ENCODE data around the gene HOXD13.

HOXD13 gene

GRCh38 chr2:176095421-176095820 lies 2.9 kb downstream of the HOXD13 start:
- no peak for DNase-seq

DNA sequence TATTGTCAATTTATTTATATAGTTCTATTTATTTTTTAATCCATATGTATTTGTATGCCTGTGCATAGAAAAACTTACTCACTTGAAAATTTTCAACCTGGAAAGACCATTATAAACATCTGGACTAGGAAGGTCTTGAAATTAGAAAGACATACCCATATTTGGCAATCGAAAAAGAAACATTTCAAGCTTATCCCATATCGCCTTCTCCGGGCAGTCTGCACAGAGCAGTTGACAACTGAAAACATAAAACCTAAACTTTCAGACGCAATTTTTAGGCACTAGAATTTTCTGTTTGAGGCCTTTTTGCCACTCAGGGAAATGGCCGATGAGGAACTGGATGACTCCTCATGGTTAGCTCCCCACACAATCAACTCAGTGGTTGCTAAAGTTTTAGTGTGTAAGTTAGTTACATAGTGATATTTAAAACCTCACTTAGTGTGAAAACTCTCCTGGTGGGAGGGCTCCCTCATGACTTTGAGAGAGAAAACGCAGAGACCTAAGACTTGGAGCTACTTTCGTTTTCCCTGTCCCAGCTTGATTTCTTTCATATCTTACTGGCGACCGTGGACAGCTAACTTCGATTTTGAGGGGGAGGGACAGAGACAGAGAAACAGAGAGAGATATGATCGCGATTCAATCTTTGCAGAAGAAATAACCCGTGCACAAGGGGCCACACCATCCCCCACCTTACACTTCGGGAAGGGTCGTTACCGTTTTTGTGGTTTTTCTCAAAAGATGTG lies 3.9 kb downstream of the HOXD13 start:
- no peak for DNase-seq

DNA sequence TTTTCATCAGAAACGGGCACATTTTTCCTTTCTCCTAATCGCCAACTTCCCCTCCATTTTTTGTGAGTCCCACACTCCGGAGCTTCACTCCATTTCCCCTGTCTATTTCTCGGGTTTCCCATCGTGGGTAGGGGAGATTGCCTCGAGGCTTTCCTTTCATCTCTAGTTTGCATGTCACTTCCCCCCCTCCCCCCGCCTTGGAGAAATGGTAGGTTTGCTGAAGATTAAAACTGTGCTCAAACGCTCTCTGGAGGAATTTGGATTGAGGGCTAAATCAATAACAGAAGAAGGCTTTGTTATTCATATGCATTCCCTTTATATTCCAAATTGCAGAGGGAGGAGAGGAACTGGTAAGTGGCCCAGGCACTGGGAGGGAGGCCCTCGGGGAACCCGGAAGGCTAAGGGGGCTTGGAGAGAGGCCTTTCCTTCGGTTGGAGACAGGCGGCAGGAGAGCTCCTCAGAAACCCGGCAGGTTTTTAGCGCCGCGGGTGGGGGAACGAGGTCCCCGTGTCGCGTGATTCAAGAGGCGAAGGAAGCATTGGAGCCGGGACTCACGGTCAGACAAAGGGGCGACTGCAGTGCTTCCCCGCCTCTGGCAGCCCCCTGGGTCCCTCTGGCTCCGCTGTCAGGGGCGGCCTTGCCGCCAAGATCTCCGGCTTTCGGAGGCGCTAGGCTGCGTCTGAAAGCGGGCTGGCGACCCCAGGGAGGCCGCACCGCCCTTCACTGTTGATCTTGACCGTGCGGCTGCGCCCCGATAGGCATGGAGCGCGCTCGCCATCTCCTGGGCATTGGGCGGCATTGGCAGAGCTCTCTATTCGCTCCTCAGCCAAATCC lies 4.7 kb downstream of the HOXD13 start:
- DNase-seq: peak in 2 of 4 experiments; percentile 14 to 23

GRCh38 chr2:176097820-176098365 lies 5.4 kb downstream of the HOXD13 start:
- no peak for DNase-seq

GRCh38 chr2:176098366-176099158 lies 6.0 kb downstream of the HOXD13 start:
- DNase-seq: no peak

DNA sequence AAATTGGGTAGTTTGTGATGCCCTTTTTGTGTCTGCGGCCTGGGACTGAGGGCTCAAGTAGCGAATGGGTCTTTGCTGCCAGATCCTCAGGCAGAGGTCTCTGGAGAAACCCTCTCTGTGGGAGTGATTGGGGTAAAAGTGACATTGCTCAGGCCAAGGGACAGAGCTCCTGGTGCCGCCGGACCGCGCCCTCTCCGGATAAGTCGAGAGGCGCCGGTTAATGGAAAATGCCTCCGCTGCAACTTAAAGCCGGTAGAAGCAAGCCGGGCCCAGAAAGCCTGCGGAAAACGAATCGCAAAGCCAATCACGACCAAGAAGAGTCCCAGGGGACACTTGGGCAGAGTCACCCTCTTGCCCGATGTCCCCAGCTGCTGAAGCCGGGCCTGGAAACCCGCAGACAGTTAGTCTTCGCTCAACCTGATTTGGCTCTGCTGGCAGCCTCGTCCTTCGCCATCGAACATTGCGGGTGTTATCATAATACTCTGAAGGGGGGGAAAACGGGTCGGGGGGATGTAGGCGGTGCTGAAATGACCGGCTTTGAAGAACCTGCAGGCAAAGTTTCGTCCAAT lies 6.7 kb downstream of the HOXD13 start:
- no peak for DNase-seq

DNA sequence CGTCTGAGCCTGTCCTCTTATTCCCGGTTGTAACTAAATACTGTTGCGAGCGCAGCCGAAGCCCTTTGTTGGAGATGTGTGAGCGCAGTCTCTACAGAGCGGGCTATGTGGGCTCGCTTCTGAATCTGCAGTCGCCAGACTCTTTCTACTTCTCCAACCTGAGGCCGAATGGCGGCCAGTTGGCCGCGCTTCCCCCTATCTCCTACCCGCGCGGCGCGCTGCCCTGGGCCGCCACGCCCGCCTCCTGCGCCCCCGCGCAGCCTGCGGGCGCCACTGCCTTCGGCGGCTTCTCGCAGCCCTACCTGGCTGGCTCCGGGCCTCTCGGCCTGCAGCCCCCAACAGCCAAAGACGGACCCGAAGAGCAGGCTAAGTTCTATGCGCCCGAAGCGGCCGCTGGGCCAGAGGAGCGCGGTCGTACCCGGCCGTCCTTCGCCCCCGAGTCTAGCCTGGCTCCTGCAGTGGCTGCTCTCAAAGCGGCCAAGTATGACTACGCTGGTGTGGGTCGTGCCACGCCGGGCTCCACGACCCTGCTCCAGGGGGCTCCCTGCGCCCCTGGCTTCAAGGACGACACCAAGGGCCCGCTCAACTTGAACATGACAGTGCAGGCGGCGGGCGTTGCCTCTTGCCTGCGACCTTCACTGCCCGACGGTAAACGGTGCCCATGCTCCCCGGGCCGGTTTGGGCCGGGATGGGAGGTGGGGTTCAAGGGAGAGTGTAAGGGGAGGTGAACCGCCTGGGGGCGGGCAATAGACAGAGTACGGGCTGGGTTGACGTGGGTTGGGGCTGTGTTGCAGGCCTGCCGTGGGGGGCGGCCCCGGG lies 7.4 kb downstream of the HOXD13 start, which contains the start of gene HOXD12:
Gene HOXD12, plus strand, starts transcription at position 68 of the 819 bp plus-strand sequence. Its CDS starts 7 bp downstream, at position 75.
- DNase-seq: no peak

DNA sequence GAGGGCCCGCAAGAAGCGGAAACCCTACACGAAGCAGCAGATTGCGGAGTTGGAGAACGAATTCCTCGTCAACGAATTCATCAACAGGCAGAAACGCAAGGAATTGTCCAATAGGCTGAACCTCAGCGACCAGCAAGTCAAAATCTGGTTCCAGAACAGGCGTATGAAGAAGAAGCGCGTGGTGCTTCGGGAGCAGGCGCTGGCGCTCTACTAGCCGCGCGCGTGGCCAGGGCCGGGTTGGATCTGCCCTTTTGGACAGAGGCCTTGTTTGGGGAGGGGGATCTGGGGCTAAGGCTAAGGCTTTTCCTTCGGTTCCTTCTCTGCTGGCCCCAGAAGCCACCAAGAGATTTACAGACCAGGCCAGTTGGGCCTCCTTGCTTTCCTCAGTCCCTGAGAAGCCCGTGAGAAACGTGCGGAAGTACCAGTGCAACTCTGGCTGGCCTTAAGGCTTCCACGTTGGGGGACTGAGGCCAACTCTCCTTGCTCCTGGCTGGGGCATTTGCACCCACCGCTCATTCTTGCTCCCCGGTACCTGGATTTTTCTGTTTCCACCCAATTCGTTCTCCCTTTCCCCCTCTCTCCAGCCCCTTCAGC lies 8.1 kb downstream of the HOXD13 start:
- DNase-seq: no peak

GRCh38 chr2:176101216-176101830 lies 8.8 kb downstream of the HOXD13 start:
- DNase-seq: no peak

DNA sequence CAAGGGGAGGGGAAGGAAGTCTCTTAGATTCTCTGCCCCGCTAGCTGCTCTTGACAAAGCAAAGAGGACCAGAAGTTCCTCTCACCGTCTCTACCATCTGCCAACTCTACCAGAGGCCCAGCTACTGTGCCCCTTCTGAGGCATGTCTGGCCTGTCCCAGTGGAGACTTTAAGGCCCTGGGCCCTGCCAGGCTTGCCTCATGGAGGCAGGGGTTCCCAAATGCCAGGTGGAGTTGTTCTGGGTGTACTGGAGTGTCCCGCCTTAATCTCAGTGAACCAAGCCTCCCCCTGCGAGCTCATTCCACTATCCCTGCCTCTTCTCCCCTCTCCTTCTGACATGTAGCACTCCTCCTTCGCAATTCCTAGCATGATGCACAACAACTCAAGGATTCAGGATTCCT lies 9.3 kb downstream of the HOXD13 start:
- no peak for DNase-seq

DNA sequence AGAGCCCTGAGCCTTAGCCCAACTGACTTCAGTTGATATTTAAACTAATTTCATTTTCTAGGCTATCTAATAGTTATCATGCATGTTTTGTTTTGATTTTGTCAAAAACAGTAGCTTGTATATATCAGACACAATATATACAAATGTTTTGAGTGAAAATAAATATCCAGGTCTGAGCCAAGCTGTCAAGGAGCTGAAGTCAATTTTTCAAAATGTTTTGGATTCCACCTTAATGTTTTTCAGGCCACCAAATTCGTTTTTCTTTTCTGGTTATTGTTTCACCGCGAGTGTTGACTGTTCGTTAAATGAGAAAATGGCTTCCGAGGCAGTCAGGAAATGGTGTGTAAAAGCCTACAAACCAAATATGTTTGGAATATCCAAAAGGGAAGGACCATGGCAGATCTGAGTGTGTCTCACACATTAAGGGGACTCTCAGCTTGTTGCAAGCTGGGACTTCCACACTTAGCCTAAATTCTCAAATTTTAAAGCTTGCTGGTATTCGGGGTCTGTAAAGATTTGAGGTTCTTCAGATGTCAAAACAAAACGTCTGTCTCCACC lies 9.9 kb downstream of the HOXD13 start:
- DNase-seq: no peak

GRCh38 chr2:176103194-176103593 lies 10.7 kb downstream of the HOXD13 start:
- DNase-seq: no peak

- DNase-seq: no peak
Observed at GRCh38 chr2:176103742-176104315, 11.3 kb downstream of the HOXD13 start.

- DNase-seq: no peak
Observed at GRCh38 chr2:176104316-176105077, 12.0 kb downstream of the HOXD13 start.

DNA sequence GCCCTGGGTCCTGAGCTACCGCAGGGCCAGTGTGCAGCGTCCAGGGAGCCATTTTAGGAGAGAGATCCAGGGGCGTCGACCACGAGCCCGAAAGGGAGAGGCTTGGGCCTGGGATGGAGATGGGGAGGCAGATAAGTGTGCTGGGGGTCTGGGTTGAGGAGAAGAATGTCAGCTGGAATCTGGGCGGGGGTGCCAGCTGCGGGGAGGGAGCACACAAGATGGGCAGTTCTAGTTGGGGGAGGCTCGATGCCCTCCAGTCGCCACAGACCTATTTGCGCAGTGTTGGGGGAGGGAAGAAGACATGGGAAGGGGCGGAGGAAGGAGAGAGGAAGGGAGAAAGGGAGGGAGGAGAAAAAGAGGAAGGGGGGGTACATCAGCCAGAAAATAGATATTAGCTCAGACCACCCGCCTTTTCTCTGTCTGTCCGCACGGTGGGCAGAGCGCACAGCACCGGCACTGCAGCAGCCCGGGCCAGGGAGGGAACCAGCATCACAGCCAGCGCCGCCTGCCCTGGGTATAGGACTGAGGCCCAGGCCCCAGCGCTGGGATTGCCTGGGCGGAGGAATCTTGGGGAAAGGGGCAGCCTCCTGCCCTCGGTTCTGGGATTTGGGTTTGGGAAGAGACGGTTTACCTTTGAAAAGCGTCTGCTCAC lies 12.7 kb downstream of the HOXD13 start:
- no peak for DNase-seq

GRCh38 chr2:176105730-176106580 lies 13.4 kb downstream of the HOXD13 start:
- DNase-seq: no peak

All from activated naive CD4-positive, alpha-beta T cell (primary cell).